ENCODE data around the gene MPG. TPM values are rescaled to one million over a fixed set of nuclear protein-coding genes. Genes with fewer than 3 reads are reported as not detected.
A peak's percentile ranks its signal among the peaks of the same experiment; 100 is the strongest.

Gene MPG
- total and polyA plus RNA-seq, 12 donors, result 32.2 to 88.5 (median 41.1) TPM

GRCh38 chr16:66309-67182, 11.5 kb upstream of the MPG start:
- Histone ChIP-seq H3K9me3 (no peaks in the 10 kb centered on the region), H3K27ac (peak overlapping the region in 1 of 10 donors; percentile 35), H3K27me3 (peaks cover 0 to 16% (median 0%) of the 10 kb centered on the region in 7 donors), H3K36me3 (peaks cover 4 to 39% (median 29%) of the 10 kb centered on the region in 9 donors), H3K4me3 (no peak overlapping the region), H3K4me1 (peaks cover 35 to 66% (median 58%) of the 10 kb centered on the region in 9 donors)
- ATAC-seq, result no peak
- peak in 1 of 2 donors; percentile 17 for DNase-seq
- WGBS, 2 donors, result 82 to 83% methylated on average over 13 of the region's 13 CpGs
- no peak for TF ChIP-seq CTCF (IDR thresholded peaks at IDR 0.05)
- intact Hi-C loops (cut with DNase I), result loop anchor here in 2 of 10 donors (1.0 to 2.0 kb wide), 2 partner anchors 30 kb away; no protein-coding TSS in a partner anchor

GRCh38 chr16:67183-67791, 10.7 kb upstream of the MPG start:
- DNase-seq (peak in 1 of 2 donors; percentile 21), ATAC-seq (no peak)
- Histone ChIP-seq H3K36me3 (peaks cover 0 to 32% (median 23%) of the 10 kb centered on the region in 9 donors), H3K4me3 (no peak overlapping the region), H3K27me3 (peaks cover 0 to 22% (median 0%) of the 10 kb centered on the region in 7 donors), H3K27ac (peak overlapping the region in 5 of 10 donors; percentile 21 to 50 (median 37)), H3K4me1 (peaks cover 35 to 68% (median 60%) of the 10 kb centered on the region in 9 donors), H3K9me3 (no peaks in the 10 kb centered on the region)
- TF ChIP-seq CTCF (IDR thresholded peaks at IDR 0.05), result no peak
- 67 to 70% methylated on average over 10 of the region's 10 CpGs for WGBS, 2 donors
- intact Hi-C loops (cut with DNase I), result loop anchor here in 1 of 10 donors (2.0 kb wide), 1 partner anchor 30 kb away; no protein-coding TSS in a partner anchor

- peak in 1 of 8 donors; percentile 9 for ATAC-seq
- intact Hi-C loops (cut with DNase I), result loop anchor here in 2 of 10 donors (2.0 kb wide), 1 partner anchor 29 kb away; no protein-coding TSS in a partner anchor
- DNase-seq, result peak in 1 of 2 donors; percentile 27
- 70 to 76% methylated on average over 27 of the region's 27 CpGs for WGBS, 2 donors
- no peak for TF ChIP-seq CTCF (IDR thresholded peaks at IDR 0.05)
- no peaks in the 10 kb centered on the region for H3K9me3 ChIP-seq
- H3K4me3 ChIP-seq, result no peak overlapping the region
- H3K36me3 ChIP-seq, result peaks cover 0 to 24% (median 15%) of the 10 kb centered on the region in 9 donors
- H3K4me1 ChIP-seq, result peaks cover 37 to 74% (median 66%) of the 10 kb centered on the region in 9 donors
- peak overlapping the region in 6 of 10 donors; percentile 20 to 50 (median 36) for H3K27ac ChIP-seq
- H3K27me3 ChIP-seq, result peaks cover 0 to 28% (median 0%) of the 10 kb centered on the region in 7 donors
Measured at GRCh38 chr16:67884-68789, 9.9 kb upstream of the MPG start.
